Measurements from ENCODE around the gene OTUD5. TPM values are rescaled to one million over a fixed set of nuclear protein-coding genes. Genes with fewer than 3 reads are reported as not detected.

Gene OTUD5
- total RNA-seq, 1 donor from 2014 or later = 19.8 TPM

- ATAC-seq (no peak), DNase-seq (ENCODE audit: missing footprints) (no peak)
- intact Hi-C loops (cut with DNase I) = no loop called here
Measured at GRCh38 chrX:48975541-48975940, 18.1 kb upstream of the OTUD5 start.

GRCh38 chrX:48975041-48975440, 17.6 kb upstream of the OTUD5 start:
- ATAC-seq (no peak), DNase-seq (ENCODE audit: missing footprints) (no peak)
- intact Hi-C loops (cut with DNase I) = no loop called here

- ATAC-seq (no peak), DNase-seq (ENCODE audit: missing footprints) (no peak)
- intact Hi-C loops (cut with DNase I) = no loop called here
Measured at GRCh38 chrX:48974574-48974973, 17.2 kb upstream of the OTUD5 start.

- ATAC-seq = no peak
- DNase-seq (ENCODE audit: missing footprints) = no peak
- intact Hi-C loops (cut with DNase I) = no loop called here
Measured at GRCh38 chrX:48974033-48974432, 16.6 kb upstream of the OTUD5 start.

GRCh38 chrX:48972220-48973164, 15.1 kb upstream of the OTUD5 start:
- intact Hi-C loops (cut with DNase I) = no loop called here
- DNase-seq (ENCODE audit: missing footprints) (no peak), ATAC-seq (peak; percentile 64)

- DNase-seq (ENCODE audit: missing footprints) (no peak), ATAC-seq (peak; percentile 43)
- intact Hi-C loops (cut with DNase I) = no loop called here
Measured at GRCh38 chrX:48971249-48972219, 14.1 kb upstream of the OTUD5 start, which contains the start of gene KCND1. Gene KCND1, minus strand, starts transcription at chrX:48971844. Its CDS starts 1,573 bp downstream, at chrX:48970271.

- intact Hi-C loops (cut with DNase I) = no loop called here
- ATAC-seq = no peak
- no peak for DNase-seq (ENCODE audit: missing footprints)
Measured at GRCh38 chrX:48969471-48969870, 12.1 kb upstream of the OTUD5 start.

- DNase-seq (ENCODE audit: missing footprints) (no peak), ATAC-seq (no peak)
- intact Hi-C loops (cut with DNase I) = no loop called here
Measured at GRCh38 chrX:48968377-48968776, 11.0 kb upstream of the OTUD5 start.

- intact Hi-C loops (cut with DNase I) = no loop called here
Measured at GRCh38 chrX:48966796-48967579, 9.6 kb upstream of the OTUD5 start.

GRCh38 chrX:48965959-48966358, 8.6 kb upstream of the OTUD5 start:
- intact Hi-C loops (cut with DNase I) = no loop called here
- DNase-seq (ENCODE audit: missing footprints) = no peak
- no peak for ATAC-seq

More at GRCh38 chrX:48966796-48967579, 9.6 kb upstream of the OTUD5 start:
- ATAC-seq (no peak), DNase-seq (ENCODE audit: missing footprints) (no peak)

GRCh38 chrX:48961585-48962091, 4.2 kb upstream of the OTUD5 start:
- ATAC-seq = no peak
- intact Hi-C loops (cut with DNase I) = no loop called here
- no peak for DNase-seq (ENCODE audit: missing footprints)

- intact Hi-C loops (cut with DNase I) = no loop called here
- DNase-seq (ENCODE audit: missing footprints) = no peak
Measured at GRCh38 chrX:48960291-48960690, 2.9 kb upstream of the OTUD5 start.

GRCh38 chrX:48958635-48959094, 1.3 kb upstream of the OTUD5 start:
- intact Hi-C loops (cut with DNase I) = loop anchor here (5.0 kb wide), 3 partner anchors 41 to 156 kb away; partner anchors contain the start of genes HDAC6, PIM2 and TFE3
- peak; percentile 0 for ATAC-seq
- no peak for DNase-seq (ENCODE audit: missing footprints)

More at GRCh38 chrX:48960291-48960690, 2.9 kb upstream of the OTUD5 start:
- no peak for ATAC-seq

- DNase-seq (ENCODE audit: missing footprints) = peak; percentile 98
- intact Hi-C loops (cut with DNase I) = loop anchor here (5.0 kb wide), 3 partner anchors 41 to 156 kb away; partner anchors contain the start of genes HDAC6, PIM2 and TFE3
- peak; percentile 96 for ATAC-seq
Measured at GRCh38 chrX:48957827-48958634, 624 bp upstream of the OTUD5 start.

- intact Hi-C loops (cut with DNase I) = loop anchor here (5.0 kb wide), 3 partner anchors 40 to 155 kb away; partner anchors contain the start of genes HDAC6, PIM2 and TFE3
- ATAC-seq (no peak), DNase-seq (ENCODE audit: missing footprints) (no peak)
Measured at GRCh38 chrX:48956728-48957414, 536 bp downstream of the OTUD5 start.

GRCh38 chrX:48948589-48948988, 8.8 kb downstream of the OTUD5 start:
- intact Hi-C loops (cut with DNase I) = loop anchor here (10.0 kb wide), 1 partner anchor 304 kb away; no protein-coding TSS in a partner anchor
- DNase-seq (ENCODE audit: missing footprints) (no peak), ATAC-seq (no peak)
